MCF 10A (cell line): ENCODE results near the gene AGMO. TPM values are rescaled to one million over a fixed set of nuclear protein-coding genes. Genes with fewer than 3 reads are reported as not detected.

Source experiments
- BruUV-seq: library from RNA; stranded (reverse); fragments of 400-500 nt; replicated peaks from 2 replicates; lab custom pipeline; 2021; lab: Mats Ljungman, UMichigan
- CTCF ChIA-PET: fragments of 300-600 bp; sonication (Branson Sonifier 250); formaldehyde crosslinking; extraction: SDS; loops from one replicate; lab custom pipeline; 2021; ENCODE audit warnings: antibody characterized with exemption, inconsistent platforms; lab: Yijun Ruan, JAX
- POLR2A ChIA-PET: fragments of 300-600, 350-650 bp; sonication (Branson Sonifier 250); formaldehyde crosslinking; extraction: SDS; loops from one replicate; lab custom pipeline; 2020; ENCODE audit warnings: antibody characterized with exemption, inconsistent platforms; lab: Yijun Ruan, JAX
- DNase-seq: peaks from one replicate; pipeline ENCODE4 v3.0.0-alpha.2; 2018; ENCODE audit not compliant: unreplicated experiment
- H3K27ac Mint-ChIP-seq: one replicate; pipeline ENCODE4 v1.8.0; 2022; ENCODE audit warnings: mild to moderate bottlenecking, low read depth, mixed read lengths; ENCODE audit not compliant: unreplicated experiment
- H3K27me3 Mint-ChIP-seq: one replicate; pipeline ENCODE4 v1.8.0; 2022; ENCODE audit warnings: mixed read lengths; ENCODE audit not compliant: insufficient read depth, unreplicated experiment
- H3K36me3 Mint-ChIP-seq: one replicate; pipeline ENCODE4 v1.8.0; 2022; ENCODE audit warnings: mild to moderate bottlenecking, moderate library complexity, mixed read lengths; ENCODE audit not compliant: insufficient read depth, unreplicated experiment
- H3K4me1 Mint-ChIP-seq: one replicate; pipeline ENCODE4 v1.8.0; 2022; ENCODE audit warnings: mixed read lengths; ENCODE audit not compliant: insufficient read depth, unreplicated experiment
- H3K4me3 Mint-ChIP-seq: one replicate; pipeline ENCODE4 v1.8.0; 2022; ENCODE audit warnings: mild to moderate bottlenecking, moderate library complexity, mixed read lengths; ENCODE audit not compliant: unreplicated experiment
- H3K9me3 Mint-ChIP-seq: one replicate; pipeline ENCODE4 v1.8.0; 2022; ENCODE audit warnings: mixed read lengths; ENCODE audit not compliant: unreplicated experiment
- intact Hi-C: fragments of 100-400 bp; cut with micrococcal nuclease; formaldehyde crosslinking; loops from 2 replicates; pipeline ENCODE4 v1.14.1; 2022
- total RNA-seq: library from RNA; stranded (reverse); gene quantifications from 2 replicates; pipeline ENCODE4 v1.2.3, GENCODE V29; 2022
- TF ChIP-seq, protein P1 (sequence below): fragments of 200-600 bp; IDR thresholded peaks from one replicate; pipeline ENCODE4 v1.8.0; 2022; ENCODE audit warnings: antibody characterized with exemption, mild to moderate bottlenecking; ENCODE audit not compliant: unreplicated experiment

AGMO gene
- total RNA-seq, 1 experiment from 2014 or later, result not detected

- no TSS peak for BruUV-seq
- H3K4me3 Mint-ChIP-seq, result no peak overlapping the region
- POLR2A ChIA-PET, result no interaction called here
- H3K36me3 Mint-ChIP-seq, result no peaks in the 10 kb centered on the region
- H3K27me3 Mint-ChIP-seq, result peaks cover 51% of the 10 kb centered on the region
- no peaks in the 10 kb centered on the region for H3K9me3 Mint-ChIP-seq
- no peak for DNase-seq
- H3K27ac Mint-ChIP-seq, result no peak overlapping the region
- intact Hi-C loops, result no loop called here
- CTCF ChIA-PET, result no interaction called here
- TF ChIP-seq, protein P1, sequence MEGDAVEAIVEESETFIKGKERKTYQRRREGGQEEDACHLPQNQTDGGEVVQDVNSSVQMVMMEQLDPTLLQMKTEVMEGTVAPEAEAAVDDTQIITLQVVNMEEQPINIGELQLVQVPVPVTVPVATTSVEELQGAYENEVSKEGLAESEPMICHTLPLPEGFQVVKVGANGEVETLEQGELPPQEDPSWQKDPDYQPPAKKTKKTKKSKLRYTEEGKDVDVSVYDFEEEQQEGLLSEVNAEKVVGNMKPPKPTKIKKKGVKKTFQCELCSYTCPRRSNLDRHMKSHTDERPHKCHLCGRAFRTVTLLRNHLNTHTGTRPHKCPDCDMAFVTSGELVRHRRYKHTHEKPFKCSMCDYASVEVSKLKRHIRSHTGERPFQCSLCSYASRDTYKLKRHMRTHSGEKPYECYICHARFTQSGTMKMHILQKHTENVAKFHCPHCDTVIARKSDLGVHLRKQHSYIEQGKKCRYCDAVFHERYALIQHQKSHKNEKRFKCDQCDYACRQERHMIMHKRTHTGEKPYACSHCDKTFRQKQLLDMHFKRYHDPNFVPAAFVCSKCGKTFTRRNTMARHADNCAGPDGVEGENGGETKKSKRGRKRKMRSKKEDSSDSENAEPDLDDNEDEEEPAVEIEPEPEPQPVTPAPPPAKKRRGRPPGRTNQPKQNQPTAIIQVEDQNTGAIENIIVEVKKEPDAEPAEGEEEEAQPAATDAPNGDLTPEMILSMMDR, result no peak
- H3K4me1 Mint-ChIP-seq, result no peaks in the 10 kb centered on the region
Measured at GRCh38 chr7:15606561-15606960, 44.7 kb upstream of the AGMO start.

GRCh38 chr7:15604166-15604565, 42.4 kb upstream of the AGMO start:
- H3K27me3 Mint-ChIP-seq, result peaks cover 35% of the 10 kb centered on the region
- no peak overlapping the region for H3K27ac Mint-ChIP-seq
- ChIA-PET CTCF (no interaction called here), POLR2A (no interaction called here)
- no TSS peak for BruUV-seq
- H3K9me3 Mint-ChIP-seq, result no peaks in the 10 kb centered on the region
- H3K36me3 Mint-ChIP-seq, result no peaks in the 10 kb centered on the region
- no peak overlapping the region for H3K4me3 Mint-ChIP-seq
- TF ChIP-seq, protein P1, result no peak
- intact Hi-C loops, result no loop called here
- DNase-seq, result no peak
- H3K4me1 Mint-ChIP-seq, result no peaks in the 10 kb centered on the region

GRCh38 chr7:15603124-15603523, 41.3 kb upstream of the AGMO start:
- Mint-ChIP-seq H3K9me3 (no peaks in the 10 kb centered on the region), H3K27me3 (peaks cover 29% of the 10 kb centered on the region), H3K4me3 (no peak overlapping the region), H3K36me3 (no peaks in the 10 kb centered on the region), H3K27ac (no peak overlapping the region), H3K4me1 (no peaks in the 10 kb centered on the region)
- DNase-seq, result no peak
- intact Hi-C loops, result no loop called here
- TF ChIP-seq, protein P1, result no peak
- POLR2A ChIA-PET, result no interaction called here
- CTCF ChIA-PET, result no interaction called here
- no TSS peak for BruUV-seq

DNA sequence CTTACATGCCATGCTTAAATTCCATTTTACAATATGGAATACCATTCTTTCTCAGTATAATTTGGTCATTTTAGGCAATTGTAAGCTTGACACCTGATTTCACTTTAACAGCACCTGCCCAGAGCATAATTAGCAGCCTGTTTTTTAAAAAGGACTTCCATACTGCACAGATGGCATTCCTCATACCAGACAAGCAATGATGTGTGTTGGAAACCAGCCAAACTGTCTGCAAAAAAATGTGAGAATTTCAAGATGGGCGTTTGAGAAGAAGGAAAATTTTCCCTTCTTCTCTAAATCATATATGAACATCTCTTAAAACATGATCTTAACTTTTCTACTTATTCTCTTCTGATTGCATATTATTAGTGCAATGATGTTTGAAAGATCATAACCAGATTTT, 40.4 kb upstream of the AGMO start:
- Mint-ChIP-seq H3K27me3 (peaks cover 21% of the 10 kb centered on the region), H3K27ac (no peak overlapping the region), H3K9me3 (no peaks in the 10 kb centered on the region), H3K4me1 (no peaks in the 10 kb centered on the region), H3K36me3 (no peaks in the 10 kb centered on the region), H3K4me3 (no peak overlapping the region)
- intact Hi-C loops, result no loop called here
- ChIA-PET CTCF (no interaction called here), POLR2A (no interaction called here)
- TF ChIP-seq, protein P1, result no peak
- DNase-seq, result no peak
- no TSS peak for BruUV-seq
